Right lobe of liver (tissue), 6 donors: ENCODE data around the gene RGS7BP. TPM values are rescaled to one million over a fixed set of nuclear protein-coding genes. Genes with fewer than 3 reads are reported as not detected.

Experiments
- ATAC-seq, 4 donors: fragments of 200-7000 bp; cut with Tn5 transposase; one replicate each; pipeline ENCODE4 v1.9.1; 2020; ENCODE audit warnings: mild to moderate bottlenecking in 4 of 4, moderate library complexity in 4 of 4
- DNase-seq, 3 donors: peaks; one replicate each; pipeline ENCODE4 v3.0.0-alpha.2; 2020
- H3K27ac ChIP-seq, 3 donors: fragments of 200-600 bp; one replicate each; pipeline ENCODE4 v1.8.0; 2022
- H3K27me3 ChIP-seq, 2 donors: fragments of 200-600 bp; one replicate each; pipeline ENCODE4 v1.8.0; 2022
- H3K36me3 ChIP-seq, 4 donors: fragments of 200-600 bp; sonication (generic) in 1 of 4; one replicate each; pipeline versions ENCODE4 v1.5.1 to v1.8.0; 2017 to 2022; ENCODE audit warnings: control low read depth in 1 of 4
- H3K4me1 ChIP-seq, 4 donors: fragments of 200-600 bp; sonication (generic) in 1 of 4; one replicate each; pipeline versions ENCODE4 v1.5.1 to v1.8.0; 2017 to 2022; ENCODE audit warnings: control low read depth in 1 of 4
- H3K4me3 ChIP-seq, 3 donors: fragments of 200-600 bp; one replicate each; pipeline ENCODE4 v1.8.0; 2022
- H3K9me3 ChIP-seq, 4 donors: fragments of 200-600 bp; sonication (generic) in 1 of 4; one replicate each; pipeline versions ENCODE4 v1.5.1 to v1.8.0; 2017 to 2022; ENCODE audit warnings: control low read depth in 1 of 4
- POLR2A ChIP-seq: fragments of 450-650 bp; IDR thresholded peaks from one replicate; pipeline ENCODE4 v1.6.1; 2017; ENCODE audit warnings: antibody characterized with exemption, mild to moderate bottlenecking
- WGBS: methylation state at CpG from one replicate; pipeline ENCODE4 v1.1.6; 2018; ENCODE audit warnings: low coverage, low lambda C conversion rate; ENCODE audit not compliant: insufficient coverage; ENCODE audit errors: missing lambda C conversion rate; 5-methylcytosine and 5-hydroxymethylcytosine counted together
- intact Hi-C, 2 donors: fragments of 100-400 bp; cut with DNase I; formaldehyde crosslinking; loops; one replicate each; pipeline versions ENCODE4 v1.11.2 to v1.14.1; 2022
- total RNA-seq, 6 experiments: library from RNA; depleted of rRNA in 2 of 6; stranded (reverse); fragments of >200 nt in 2 of 6; fragmentation: NEBNext Ultra II Directional in 3 of 6; extraction: Animal tissue kit (Norgen Biotek cat#: 25700) in 3 of 6; gene quantifications; one replicate each; pipeline versions ENCODE4 v1.1.0 to v1.2.4, GENCODE V29; 2016 to 2023
- TF ChIP-seq, protein P1 (sequence below), 4 donors: fragments of 200-600 bp in 3 of 4; fragments of 450-650 bp in 1 of 4; IDR thresholded peaks; one replicate each; pipeline versions ENCODE4 v1.5.1 to v1.8.0; 2016 to 2022; ENCODE audit warnings: antibody characterized with exemption in 4 of 4, mild to moderate bottlenecking in 2 of 4
- donor health status: DM: no; HTN: yes; CAD: no.
- donor health status: DM: no; HTN: no; CAD: no.
- donor health status: DM: no; HTN: no; CAD: no.
- donor health status: DM: no; HTN: yes; CAD: no.
- donor health status: DM: no; HTN: yes; CAD: no.

The RGS7BP gene
- total RNA-seq, 6 experiments from 2014 or later: 0.84 to 1.8 (median 1.3) TPM

DNA sequence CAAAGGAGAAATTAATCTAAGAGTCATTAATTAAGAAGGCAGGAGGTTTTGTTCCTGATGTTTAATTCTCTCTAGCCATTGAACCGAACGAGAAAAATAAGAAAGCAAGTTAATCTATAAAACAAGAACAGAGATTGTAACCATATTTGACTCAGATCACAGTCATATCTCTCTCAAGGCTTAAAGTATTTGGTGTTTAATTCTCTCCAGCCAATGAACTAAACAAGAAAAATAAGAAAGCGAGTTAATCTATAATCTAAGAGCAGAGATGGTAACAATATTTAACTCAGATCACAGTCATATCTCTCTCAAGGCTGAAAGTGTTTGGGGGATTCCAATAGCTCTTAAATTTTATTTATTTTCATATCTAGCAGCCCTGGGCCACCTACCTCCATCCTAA is 110.1 kb downstream of the RGS7BP start:
- DNase-seq (no peak), ATAC-seq (no peak)
- Histone ChIP-seq H3K4me1 (peaks cover 0 to 3% (median 0%) of the 10 kb centered on the region in 4 donors), H3K27ac (no peak overlapping the region), H3K36me3 (no peaks in the 10 kb centered on the region), H3K27me3 (no peaks in the 10 kb centered on the region), H3K9me3 (no peaks in the 10 kb centered on the region), H3K4me3 (no peak overlapping the region)
- 25% methylated on average over 3 of the region's 3 CpGs for WGBS
- intact Hi-C loops: loop anchor here in 1 of 2 donors (10.0 kb wide), 1 partner anchor 381 kb away; no protein-coding TSS in a partner anchor
- no peak for TF ChIP-seq POLR2A
- TF ChIP-seq, protein P1, sequence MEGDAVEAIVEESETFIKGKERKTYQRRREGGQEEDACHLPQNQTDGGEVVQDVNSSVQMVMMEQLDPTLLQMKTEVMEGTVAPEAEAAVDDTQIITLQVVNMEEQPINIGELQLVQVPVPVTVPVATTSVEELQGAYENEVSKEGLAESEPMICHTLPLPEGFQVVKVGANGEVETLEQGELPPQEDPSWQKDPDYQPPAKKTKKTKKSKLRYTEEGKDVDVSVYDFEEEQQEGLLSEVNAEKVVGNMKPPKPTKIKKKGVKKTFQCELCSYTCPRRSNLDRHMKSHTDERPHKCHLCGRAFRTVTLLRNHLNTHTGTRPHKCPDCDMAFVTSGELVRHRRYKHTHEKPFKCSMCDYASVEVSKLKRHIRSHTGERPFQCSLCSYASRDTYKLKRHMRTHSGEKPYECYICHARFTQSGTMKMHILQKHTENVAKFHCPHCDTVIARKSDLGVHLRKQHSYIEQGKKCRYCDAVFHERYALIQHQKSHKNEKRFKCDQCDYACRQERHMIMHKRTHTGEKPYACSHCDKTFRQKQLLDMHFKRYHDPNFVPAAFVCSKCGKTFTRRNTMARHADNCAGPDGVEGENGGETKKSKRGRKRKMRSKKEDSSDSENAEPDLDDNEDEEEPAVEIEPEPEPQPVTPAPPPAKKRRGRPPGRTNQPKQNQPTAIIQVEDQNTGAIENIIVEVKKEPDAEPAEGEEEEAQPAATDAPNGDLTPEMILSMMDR (IDR thresholded peaks at IDR 0.05): no peak

DNA sequence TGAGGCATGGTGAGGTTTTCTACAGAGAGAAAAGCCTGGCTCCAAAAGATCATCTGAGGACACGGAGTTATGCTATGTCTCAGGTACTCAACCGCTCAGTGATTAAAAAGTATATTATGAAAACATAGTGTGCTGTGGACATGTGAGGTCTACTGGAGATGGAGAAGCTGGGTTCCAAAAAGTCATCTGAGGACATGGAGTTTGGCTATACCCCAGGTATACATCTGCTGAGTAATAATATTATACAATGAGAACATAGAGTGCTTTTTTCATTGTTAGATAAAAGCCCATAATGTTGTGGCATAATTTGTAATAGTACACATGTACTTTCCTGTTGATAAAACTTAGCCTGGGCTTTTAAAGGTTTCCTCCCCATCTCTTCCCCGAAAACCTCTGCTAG is 113.8 kb downstream of the RGS7BP start:
- no peaks in the 10 kb centered on the region for H3K4me1 ChIP-seq
- TF ChIP-seq, protein P1 (IDR thresholded peaks at IDR 0.05): no peak
- TF ChIP-seq POLR2A: no peak
- DNase-seq (no peak), ATAC-seq (no peak)
- H3K36me3 ChIP-seq: no peaks in the 10 kb centered on the region
- WGBS: 72% methylated on average over 3 of the region's 3 CpGs
- no peaks in the 10 kb centered on the region for H3K9me3 ChIP-seq
- intact Hi-C loops: loop anchor here in 1 of 2 donors (10.0 kb wide), 1 partner anchor 385 kb away; no protein-coding TSS in a partner anchor
- H3K27me3 ChIP-seq: no peaks in the 10 kb centered on the region
- H3K27ac ChIP-seq: no peak overlapping the region
- no peak overlapping the region for H3K4me3 ChIP-seq

DNA sequence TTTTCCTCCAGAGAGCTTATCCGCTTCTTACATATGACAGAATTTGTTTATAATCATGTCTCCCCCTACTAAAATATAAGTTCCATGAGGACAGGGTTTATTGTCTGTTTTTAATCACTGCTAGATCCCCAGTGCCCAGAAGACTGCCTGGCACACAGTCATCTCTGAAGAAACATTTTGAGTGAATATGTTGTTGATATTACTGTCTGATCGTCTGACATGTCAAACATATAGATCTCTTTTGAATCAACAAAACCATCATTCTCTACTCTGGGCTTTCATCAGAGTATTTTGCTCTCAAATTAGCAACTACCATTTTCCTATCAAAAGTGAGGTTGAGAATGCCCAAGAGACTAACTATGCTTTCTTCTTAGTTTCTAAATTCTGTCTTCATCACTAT is 117.2 kb downstream of the RGS7BP start:
- H3K27me3 ChIP-seq: no peaks in the 10 kb centered on the region
- no peak overlapping the region for H3K27ac ChIP-seq
- intact Hi-C loops: no loop called here
- ATAC-seq (no peak), DNase-seq (no peak)
- TF ChIP-seq POLR2A: no peak
- TF ChIP-seq, protein P1 (IDR thresholded peaks at IDR 0.05): no peak
- H3K9me3 ChIP-seq: no peaks in the 10 kb centered on the region
- no peaks in the 10 kb centered on the region for H3K36me3 ChIP-seq
- 44% methylated on average over 2 of the region's 2 CpGs for WGBS
- no peak overlapping the region for H3K4me3 ChIP-seq
- H3K4me1 ChIP-seq: no peaks in the 10 kb centered on the region

DNA sequence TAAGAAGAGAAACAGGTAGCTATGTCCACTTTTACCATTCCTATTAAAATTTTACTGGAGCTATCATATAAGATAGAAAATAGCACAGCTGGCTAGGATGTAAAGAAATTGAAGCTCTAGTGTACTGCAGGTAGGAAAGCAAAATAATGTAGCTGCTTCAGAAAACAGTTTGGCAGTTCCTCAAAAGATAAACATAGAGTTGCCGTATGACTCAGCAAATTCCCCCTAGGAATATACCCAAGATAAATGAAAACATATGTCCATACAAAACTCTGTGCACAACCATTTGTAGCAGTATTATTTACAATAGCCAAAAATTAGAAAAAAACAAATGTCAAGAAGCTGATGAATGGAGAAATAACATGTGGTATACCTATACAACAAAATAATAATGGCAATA is 119.9 kb downstream of the RGS7BP start:
- ATAC-seq: no peak
- intact Hi-C loops: no loop called here
- Histone ChIP-seq H3K36me3 (no peaks in the 10 kb centered on the region), H3K27me3 (no peaks in the 10 kb centered on the region), H3K27ac (no peak overlapping the region), H3K4me3 (no peak overlapping the region), H3K4me1 (no peaks in the 10 kb centered on the region), H3K9me3 (no peaks in the 10 kb centered on the region)
- DNase-seq: no peak
- 79% methylated on average over 1 of the region's 1 CpG for WGBS
- TF ChIP-seq POLR2A: no peak
- TF ChIP-seq, protein P1 (IDR thresholded peaks at IDR 0.05): no peak

DNA sequence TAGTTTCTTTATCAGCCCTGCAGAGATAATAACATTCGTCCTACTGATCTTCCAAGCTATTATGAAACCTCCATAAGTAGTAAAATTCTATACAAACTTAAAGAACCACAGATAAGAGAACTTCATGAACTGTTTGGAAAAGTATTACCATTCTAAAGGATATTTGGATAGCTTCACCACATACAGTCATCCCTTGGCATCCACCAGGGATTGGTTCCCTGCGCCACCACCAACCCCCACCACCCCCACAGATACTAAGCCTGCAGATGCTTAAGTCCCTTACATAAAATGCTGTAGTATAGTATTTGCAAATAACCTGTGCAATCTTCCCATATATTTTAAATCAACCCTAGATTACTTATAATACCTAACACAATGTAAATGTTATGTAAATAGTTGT is 123.1 kb downstream of the RGS7BP start:
- intact Hi-C loops: no loop called here
- H3K27me3 ChIP-seq: no peaks in the 10 kb centered on the region
- no peak for TF ChIP-seq POLR2A
- TF ChIP-seq, protein P1 (IDR thresholded peaks at IDR 0.05): no peak
- ATAC-seq: no peak
- no peak for DNase-seq
- whole genome bisulfite sequencing: 51% methylated on average over 2 of the region's 2 CpGs
- H3K4me3 ChIP-seq: no peak overlapping the region
- no peak overlapping the region for H3K27ac ChIP-seq
- H3K9me3 ChIP-seq: no peaks in the 10 kb centered on the region
- no peaks in the 10 kb centered on the region for H3K4me1 ChIP-seq
- no peaks in the 10 kb centered on the region for H3K36me3 ChIP-seq
